HG02943 (cell line): ENCODE data around the gene BRPF1.

Experiments
- ATAC-seq: cut with Tn5 transposase; IDR thresholded peaks from one replicate; pipeline ENCODE4 v1.9.1; 2021; ENCODE audit warnings: mild to moderate bottlenecking, low read depth, moderate library complexity; ENCODE audit not compliant: unreplicated experiment

Gene BRPF1

GRCh38 chr3:9730657-9731205, 804 bp upstream of the BRPF1 start:
- ATAC-seq, result peak; percentile 43

GRCh38 chr3:9732080-9732739, 675 bp downstream of the BRPF1 start:
- peak; percentile 2 for ATAC-seq

DNA sequence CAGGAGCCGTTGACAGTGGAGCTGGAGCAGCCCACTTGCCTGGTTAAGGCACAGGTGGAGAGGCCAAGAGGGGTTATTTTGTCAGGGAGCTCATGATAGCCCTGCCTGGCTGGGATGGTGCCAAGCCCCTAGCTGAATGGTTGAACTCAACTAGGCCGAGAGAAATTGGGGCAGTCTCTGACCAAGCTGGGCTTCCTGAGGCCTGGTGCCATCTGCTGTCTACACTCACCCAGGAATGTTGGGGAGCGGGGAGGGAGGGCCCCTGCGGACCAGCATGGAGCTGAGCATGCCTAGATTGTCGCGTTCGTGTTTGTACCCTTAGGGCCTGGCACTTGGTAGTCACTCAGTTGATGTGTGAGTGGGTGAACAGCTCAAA, 1.2 kb downstream of the BRPF1 start:
- ATAC-seq, result no peak

- ATAC-seq, result no peak
Observed at GRCh38 chr3:9736831-9737230, 5.3 kb downstream of the BRPF1 start.

- ATAC-seq, result no peak
Observed at GRCh38 chr3:9739181-9739580, 7.6 kb downstream of the BRPF1 start.

GRCh38 chr3:9742560-9742959, 11.0 kb downstream of the BRPF1 start:
- ATAC-seq, result no peak

- ATAC-seq, result no peak
Observed at GRCh38 chr3:9743548-9743947, 12.0 kb downstream of the BRPF1 start.

DNA sequence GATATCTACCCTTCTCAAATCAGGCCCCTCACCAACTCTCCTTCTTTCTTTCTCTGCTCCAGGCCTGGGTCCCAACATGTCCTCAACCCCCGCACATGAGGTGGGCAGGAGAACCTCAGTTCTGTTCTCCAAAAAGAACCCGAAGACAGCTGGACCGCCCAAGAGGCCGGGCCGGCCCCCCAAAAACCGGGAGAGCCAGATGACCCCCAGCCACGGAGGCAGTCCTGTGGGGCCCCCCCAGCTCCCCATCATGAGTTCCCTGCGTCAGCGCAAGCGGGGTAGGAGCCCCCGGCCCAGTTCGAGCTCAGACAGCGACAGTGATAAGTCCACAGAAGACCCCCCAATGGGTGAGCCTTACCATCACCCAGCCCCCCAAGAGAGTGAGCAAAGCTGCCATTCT, 12.6 kb downstream of the BRPF1 start:
- ATAC-seq, result no peak

- ATAC-seq, result no peak
Observed at GRCh38 chr3:9745521-9745920, 14.0 kb downstream of the BRPF1 start.

GRCh38 chr3:9746330-9746729, 14.8 kb downstream of the BRPF1 start:
- ATAC-seq, result no peak

GRCh38 chr3:9747267-9747666, 15.7 kb downstream of the BRPF1 start:
- ATAC-seq, result no peak

DNA sequence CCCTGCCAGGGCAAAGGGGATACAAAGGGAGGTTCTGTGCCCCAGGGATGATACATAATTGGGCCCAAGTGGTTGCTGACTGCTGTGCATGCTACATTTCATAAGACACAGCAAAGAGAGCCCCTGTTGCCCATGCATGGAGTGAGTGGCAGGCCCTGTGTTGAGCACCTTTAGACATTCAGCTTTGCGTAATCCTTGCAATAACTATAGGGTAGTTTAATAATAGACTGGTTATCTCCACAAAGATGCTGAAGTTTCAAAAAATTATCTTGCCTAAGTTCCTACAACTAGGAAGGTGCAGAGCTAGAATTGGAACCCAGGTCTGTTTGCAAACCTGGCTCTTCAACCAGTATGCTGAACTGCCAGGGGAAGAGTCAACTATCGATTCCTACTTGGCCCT, 16.5 kb downstream of the BRPF1 start:
- no peak for ATAC-seq

GRCh38 chr3:9749296-9749644, 17.7 kb downstream of the BRPF1 start:
- ATAC-seq, result no peak

DNA sequence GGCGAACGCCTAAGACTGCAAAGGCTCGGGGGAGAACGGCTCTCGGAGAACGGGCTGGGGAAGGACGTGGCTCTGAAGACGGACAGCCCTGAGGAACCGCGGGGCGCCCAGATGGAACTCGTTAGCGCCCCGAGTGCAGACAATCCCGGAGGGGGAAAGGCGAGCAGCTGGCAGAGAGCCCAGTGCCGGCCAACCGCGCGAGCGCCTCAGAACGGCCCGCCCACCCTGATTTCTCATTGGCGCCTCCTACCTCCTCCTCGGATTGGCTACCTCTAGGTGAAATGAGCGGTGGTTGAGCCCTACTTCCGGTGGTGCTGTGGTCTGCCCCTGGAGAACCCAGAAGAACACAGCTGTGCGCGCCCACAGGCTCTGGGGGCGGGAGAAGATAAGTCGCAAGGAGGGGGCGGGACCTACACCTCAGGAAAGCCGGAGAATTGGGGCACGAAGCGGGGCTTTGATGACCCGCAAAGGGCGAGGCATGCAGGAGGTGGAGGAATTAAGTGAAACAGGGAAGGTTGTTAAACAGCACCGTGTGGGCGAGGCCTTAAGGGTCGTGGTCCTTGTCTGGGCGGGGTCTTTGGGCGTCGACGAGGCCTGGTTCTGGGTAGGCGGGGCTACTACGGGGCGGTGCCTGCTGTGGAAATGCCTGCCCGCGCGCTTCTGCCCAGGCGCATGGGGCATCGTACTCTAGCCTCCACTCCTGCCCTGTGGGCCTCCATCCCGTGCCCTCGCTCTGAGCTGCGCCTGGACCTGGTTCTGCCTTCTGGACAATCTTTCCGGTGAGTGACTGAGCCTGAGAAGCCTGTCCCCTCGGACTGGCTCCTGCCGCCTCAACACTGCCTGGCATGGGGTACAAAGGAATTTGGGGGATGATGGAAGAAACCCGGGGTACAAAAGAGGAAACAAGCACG, 18.4 kb downstream of the BRPF1 start, which contains the start of gene OGG1:
Gene OGG1 (plus strand): TSS at position 308 of the 911 bp plus-strand sequence. CDS start 335 bp downstream, at position 643.
- ATAC-seq, result peak; percentile 92

DNA sequence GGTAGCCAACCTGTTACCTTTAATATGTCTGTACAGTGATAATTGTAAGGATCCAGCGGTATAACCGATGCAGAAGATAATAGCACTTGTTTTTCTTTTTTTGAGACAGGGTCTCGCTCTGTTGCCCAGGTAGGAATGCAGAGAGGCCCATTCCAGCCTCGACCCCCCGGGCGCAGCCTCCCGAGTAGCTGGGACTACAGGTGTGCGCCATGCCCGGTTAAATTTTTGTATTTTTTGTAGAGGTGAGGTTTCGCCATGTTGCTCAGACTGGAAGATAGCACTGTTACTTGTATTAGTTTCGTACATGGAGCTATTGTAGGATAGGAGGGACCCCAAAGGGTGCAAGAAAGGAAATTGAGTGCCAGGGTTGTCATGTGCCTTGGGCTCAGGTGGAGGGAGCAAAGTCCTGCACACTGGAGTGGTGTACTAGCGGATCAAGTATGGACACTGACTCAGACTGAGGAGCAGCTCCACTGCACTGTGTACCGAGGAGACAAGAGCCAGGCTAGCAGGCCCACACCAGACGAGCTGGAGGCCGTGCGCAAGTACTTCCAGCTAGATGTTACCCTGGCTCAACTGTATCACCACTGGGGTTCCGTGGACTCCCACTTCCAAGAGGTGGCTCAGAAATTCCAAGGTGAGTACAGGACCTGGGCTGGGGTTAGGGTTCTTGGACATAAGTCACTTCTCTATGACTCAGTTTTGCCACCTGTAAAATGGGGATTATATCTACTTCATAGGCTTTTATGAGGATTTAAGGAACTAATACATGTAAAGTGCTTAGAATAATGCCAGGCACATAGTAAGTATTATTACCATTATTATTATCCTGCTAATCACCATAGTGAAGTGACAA, 19.2 kb downstream of the BRPF1 start:
- ATAC-seq, result no peak

DNA sequence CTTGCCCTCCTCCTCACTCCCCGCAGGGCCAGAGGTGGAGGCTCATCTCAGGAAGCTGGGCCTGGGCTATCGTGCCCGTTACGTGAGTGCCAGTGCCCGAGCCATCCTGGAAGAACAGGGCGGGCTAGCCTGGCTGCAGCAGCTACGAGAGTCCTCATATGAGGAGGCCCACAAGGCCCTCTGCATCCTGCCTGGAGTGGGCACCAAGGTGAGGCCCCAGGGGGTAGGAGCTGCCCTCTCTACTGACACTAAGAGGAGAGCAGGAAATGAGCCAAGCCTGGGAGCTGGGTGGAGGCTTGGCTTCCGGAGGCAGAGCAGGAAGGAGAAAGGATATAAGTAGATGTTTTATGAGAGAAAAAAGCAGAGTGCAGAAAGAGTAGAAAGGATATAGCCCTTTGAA, 23.1 kb downstream of the BRPF1 start:
- ATAC-seq, result no peak

GRCh38 chr3:9757427-9757826, 25.9 kb downstream of the BRPF1 start:
- ATAC-seq, result no peak

DNA sequence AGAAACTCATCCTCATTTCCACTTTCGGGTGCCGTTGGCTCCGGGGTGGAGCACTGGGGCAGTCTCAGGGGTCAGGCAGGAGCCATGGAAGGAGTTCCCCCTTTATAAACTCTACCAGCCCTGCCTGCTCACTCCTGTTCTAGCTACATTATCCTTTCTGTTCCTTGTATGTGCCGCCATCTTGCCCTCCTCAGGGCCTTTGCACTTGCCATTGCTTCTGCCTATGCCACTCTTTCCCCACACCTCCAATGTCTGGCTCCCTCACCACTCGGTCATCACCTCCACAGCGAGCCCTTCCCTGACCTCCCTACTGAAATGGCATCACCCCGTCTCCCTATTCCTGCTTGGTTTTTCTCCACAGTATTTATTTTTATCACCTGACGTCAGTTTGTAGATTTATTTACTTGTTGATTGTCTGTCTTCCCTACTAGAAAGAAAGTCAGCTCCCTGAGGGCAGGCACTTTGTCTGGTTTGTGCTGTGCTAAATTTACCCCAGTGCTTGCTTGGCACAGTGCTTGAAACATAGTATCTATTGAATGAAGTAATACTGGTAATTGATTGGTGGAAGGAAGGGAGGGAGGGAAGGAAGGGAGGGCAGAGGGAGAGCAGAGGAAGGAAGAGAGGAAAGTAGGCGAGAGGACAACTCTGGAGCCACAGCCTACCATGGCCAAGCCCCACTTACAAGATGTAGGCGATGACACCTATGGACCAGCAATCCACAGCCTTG, 29.4 kb downstream of the BRPF1 start:
- ATAC-seq, result no peak

DNA sequence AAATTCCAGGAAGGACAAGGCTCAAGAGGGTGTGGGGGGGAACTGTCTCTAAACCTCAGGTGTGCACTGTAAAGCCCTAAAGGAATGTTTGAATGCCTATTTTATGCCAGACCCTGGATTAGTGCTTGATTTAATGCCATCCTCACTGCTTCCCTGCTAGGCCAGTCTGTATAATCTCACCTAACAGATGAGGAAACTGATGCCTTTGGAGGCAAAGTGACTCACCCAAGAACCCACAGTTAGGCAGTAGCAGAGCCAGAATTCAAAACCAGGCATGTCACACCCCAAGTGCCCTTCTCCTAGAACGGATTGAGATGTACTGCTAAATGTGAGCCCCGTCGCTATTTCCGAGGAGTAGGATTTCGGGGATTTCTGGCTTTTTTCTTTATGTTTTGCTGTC, 30.4 kb downstream of the BRPF1 start:
- no peak for ATAC-seq

GRCh38 chr3:9762871-9763270, 31.3 kb downstream of the BRPF1 start:
- ATAC-seq, result no peak
